8988T (cell line): ENCODE measurements around the gene KRTAP20-1.

Experiments used
- DNase-seq: peaks from one replicate; pipeline ENCODE4 v3.0.0; 2011

The KRTAP20-1 gene

DNA sequence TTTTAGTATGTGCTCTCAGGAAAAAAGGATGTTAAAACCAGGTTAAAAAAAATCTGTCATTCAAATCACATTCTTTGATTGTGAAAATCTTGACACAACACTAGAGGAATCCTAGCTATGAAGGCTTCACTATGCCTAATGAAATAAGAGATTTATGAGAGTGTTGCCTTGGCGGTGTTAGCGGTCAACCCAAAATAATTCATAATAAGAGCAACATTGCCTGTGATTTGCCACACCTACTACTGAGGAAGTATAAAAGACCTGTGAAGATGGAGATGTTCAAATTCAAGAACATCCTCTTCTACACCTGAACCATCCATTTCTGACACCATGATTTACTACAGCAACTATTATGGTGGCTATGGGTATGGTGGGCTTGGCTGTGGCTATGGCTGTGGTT is at the start of gene KRTAP20-1:
TSS of gene KRTAP20-1 (plus strand) at position 301 of the 400 bp plus-strand sequence. CDS start at position 331, 30 bp downstream.
- no peak for DNase-seq

DNA sequence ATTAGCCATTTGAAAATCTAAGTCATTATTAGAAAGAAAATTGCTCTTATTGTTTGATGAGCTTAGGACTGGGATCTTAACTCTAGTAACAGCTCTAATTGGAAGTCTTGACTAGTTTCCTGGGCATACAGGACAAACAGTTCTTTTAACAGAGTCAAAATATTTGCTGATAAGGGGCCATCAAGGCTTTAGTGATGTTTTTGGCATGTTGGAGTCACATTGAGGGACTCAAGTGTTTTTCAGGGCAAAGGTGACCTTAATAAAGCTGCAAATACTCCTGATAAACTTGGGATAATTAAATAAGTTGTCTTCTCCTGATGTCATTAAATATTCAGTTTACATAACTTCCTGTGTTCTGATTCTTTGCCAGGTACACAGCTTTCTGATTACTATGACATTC is 48.6 kb upstream of the KRTAP20-1 start:
- DNase-seq, result no peak

GRCh38 chr21:30577766-30578165 is 38.5 kb upstream of the KRTAP20-1 start:
- DNase-seq, result no peak

DNA sequence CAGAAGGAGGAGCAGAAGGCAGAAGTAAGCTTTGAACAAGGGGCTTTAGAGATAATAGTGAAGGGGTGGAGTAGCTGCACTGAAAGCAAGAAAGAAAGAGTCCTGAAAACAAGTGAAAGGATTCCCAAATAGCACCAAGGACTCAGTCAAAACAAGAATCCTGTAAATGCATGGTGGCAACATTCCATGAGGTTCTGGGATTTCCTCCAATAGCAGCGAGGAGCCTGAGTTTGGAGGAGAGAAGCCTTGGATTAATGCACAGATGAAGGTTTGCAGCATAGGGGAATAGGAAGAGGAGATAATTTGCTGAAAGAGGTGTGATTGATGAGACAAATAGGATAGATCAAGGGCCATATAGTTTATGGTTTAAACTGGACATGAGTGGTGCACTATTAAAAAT is 36.9 kb upstream of the KRTAP20-1 start:
- no peak for DNase-seq

GRCh38 chr21:30580132-30580531 is 36.1 kb upstream of the KRTAP20-1 start:
- no peak for DNase-seq

GRCh38 chr21:30582870-30583269 is 33.4 kb upstream of the KRTAP20-1 start:
- DNase-seq, result no peak

GRCh38 chr21:30590297-30590696 is 25.9 kb upstream of the KRTAP20-1 start, which contains the start of gene KRTAP22-2:
TSS of gene KRTAP22-2 (minus strand) at chr21:30590397.
- DNase-seq, result no peak

- DNase-seq, result no peak
Measured at GRCh38 chr21:30592140-30592539, 24.1 kb upstream of the KRTAP20-1 start, which contains the start of gene KRTAP6-3. TSS of gene KRTAP6-3 (plus strand) at chr21:30592440. CDS start at chr21:30592446, 6 bp downstream.

DNA sequence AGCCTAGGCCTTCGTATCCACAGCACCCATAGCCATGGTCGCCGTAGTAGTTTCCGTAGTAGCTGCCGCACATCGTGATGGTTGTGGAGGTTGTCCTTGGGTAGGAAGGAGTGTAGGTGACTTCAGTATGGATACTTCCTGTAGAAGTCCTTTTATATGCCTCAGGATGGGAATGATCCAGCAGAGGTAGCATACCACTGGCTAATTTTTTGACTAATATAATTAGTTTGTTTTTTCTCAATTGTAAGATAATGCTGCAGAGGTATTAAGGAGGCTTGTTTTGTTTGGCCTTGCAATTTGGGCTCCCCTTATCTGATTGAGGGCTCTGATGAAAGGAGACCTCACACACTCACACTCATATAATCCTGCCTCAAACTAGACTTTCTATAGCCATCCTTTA is 17.4 kb upstream of the KRTAP20-1 start, which contains the start of gene KRTAP6-2:
TSS of gene KRTAP6-2 (minus strand) at position 101 of the 400 bp plus-strand sequence. CDS start at position 73, 28 bp downstream.
- DNase-seq, result no peak

DNA sequence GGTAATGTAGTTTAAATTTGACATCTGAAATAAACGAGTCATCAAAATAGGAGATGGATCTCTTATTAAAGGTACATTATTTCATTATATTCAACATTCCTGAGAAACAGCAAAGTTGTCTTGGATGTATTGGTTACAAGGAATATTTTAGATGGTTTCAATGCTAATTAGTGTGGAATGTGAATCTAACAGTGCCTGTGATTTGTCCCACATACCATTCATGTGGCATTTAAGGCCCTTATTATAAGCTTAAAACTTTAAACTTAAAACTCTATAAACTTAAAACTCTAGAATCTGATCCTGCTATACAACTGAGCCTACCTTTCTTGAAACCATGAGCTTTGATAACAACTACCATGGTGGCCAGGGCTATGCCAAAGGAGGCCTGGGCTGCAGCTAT is 15.4 kb upstream of the KRTAP20-1 start, which contains the start of gene KRTAP22-1:
TSS of gene KRTAP22-1 (plus strand) at position 301 of the 400 bp plus-strand sequence.
- no peak for DNase-seq

DNA sequence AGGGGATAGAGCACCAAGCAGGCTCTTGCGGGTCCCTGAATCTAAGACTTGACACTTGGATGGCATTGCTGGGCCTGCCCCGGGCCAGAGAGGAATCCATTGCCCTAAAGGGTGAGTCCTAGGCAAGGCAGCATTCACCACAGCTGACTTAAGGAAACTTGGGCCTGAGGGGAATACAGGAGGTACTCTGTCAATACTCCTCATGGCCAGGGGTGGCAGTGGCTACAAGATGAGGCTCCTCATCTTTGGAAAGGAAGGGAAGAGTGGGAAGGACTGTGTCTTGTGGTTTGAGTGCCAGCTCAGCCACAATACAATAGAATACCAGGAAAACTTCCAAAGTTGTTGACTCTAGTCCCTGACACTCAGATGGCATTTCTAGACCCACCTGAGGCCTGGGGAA is 10.3 kb upstream of the KRTAP20-1 start:
- no peak for DNase-seq

GRCh38 chr21:30612132-30612531 is 4.1 kb upstream of the KRTAP20-1 start:
- no peak for DNase-seq

GRCh38 chr21:30613836-30614235 is 2.4 kb upstream of the KRTAP20-1 start, which contains the start of gene KRTAP6-1:
TSS of gene KRTAP6-1 (minus strand) at chr21:30613930. CDS start at chr21:30613904, 26 bp downstream.
- DNase-seq, result no peak

- no peak for DNase-seq
Measured at GRCh38 chr21:30615199-30615598, 1.0 kb upstream of the KRTAP20-1 start.

DNA sequence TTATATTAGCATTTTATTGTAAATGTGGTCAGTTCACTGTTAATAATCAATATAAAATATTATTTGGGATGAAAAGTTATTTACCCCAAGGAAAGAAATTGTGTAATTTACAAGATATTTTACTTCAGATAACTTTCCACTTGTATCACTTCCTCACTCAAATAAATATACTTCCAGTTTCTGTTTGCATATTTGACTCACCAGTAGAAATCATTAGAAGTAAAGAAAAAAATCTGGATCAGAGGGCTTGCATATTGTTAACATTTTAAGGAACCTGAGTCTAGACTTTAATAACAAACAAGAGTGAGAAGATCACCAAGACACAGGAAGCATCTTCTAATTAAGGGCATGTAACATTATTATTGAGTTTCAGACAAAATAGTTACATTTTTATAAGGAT is 3.9 kb downstream of the KRTAP20-1 start:
- DNase-seq, result no peak

DNA sequence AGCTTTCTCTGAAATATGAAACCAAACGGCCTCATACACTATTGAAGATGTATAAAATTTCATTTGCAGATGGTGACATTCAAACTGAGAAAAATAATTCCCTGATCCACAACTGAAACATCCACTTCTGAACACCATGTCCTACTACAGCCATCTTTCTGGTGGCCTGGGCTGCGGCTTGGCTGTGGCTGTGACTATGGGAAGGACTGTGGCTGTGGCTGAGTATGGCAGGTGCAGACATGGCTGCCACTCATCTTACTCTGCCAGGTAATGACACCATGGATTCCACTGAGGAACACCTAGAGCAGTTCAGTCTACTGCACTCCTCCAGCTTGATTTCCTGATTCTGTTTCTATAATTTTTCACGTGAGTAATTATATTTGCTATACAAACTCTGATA is 4.3 kb downstream of the KRTAP20-1 start, which contains the start of gene KRTAP20-4:
TSS of gene KRTAP20-4 (plus strand) at position 106 of the 400 bp plus-strand sequence.
- no peak for DNase-seq

DNA sequence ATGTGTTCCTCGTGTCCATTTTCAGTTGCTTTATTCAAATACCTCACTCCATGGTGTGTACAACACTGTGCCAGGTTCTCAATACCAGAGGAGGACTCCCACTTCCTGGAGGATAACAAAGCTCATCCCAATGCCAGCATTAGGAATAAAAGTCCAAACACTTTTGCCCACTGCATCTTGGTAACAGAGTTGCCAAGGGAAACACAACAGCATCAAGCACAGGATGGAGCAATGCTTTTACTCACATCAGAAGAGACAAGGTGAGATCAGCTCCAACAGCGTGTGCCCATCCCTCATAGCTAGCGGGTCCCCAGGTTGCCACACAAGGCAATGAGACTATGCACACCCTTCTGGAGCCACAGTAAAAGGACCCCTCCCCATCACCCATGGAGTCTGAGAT is 7.1 kb downstream of the KRTAP20-1 start:
- no peak for DNase-seq

DNA sequence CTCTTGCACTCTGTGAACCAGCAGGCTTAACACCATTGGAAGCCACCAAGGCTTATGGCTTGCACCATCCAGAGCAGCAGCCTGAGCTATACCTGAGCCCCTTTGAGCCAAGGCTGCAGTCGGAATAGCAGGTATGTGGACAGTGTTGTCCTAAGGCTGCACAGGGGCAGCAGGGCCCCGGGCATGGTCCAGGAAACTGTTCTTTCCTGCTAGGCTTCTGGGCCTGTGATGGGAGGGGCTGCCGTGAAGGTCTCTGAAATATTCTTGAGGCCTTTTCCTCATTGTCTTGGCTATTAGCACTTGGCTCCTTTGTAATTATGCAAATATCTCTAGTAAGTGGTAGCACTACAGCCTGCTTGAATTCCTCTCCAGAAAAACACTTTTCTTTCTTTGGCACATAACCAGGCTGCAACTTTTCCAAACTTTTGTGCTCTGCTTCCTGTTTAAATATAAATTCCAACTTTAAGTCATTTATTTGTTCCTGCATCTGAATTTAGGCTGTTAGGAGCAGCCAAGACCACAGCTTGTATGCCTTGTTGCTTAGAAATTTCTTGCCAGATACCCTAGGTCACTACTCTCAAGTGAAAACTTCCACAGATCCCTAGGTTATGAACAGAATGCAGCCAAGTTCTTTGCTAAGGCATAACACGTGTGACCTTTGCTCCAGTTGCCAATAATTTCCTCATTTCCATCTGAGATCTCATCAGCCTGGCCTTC is 9.4 kb downstream of the KRTAP20-1 start:
- DNase-seq, result no peak

DNA sequence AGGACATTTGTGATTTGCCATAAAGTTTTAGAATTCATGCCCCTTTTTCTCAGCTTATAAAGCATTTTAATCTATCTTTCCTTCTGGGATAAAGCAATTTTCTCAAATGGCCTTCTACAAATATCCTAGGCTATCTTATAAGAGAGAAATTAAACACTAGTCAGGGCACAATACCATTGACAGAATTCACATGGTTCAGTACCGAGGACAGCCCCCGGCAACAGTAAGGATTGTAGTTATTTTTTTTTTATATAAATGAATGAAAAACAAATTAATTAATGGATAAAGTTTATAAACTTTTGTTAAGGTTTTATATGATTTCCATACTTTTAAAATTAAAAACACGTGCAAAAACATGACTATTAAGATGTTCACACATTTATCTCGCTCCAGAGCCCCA is 11.9 kb downstream of the KRTAP20-1 start:
- no peak for DNase-seq

GRCh38 chr21:30629200-30629599 is 13.0 kb downstream of the KRTAP20-1 start:
- DNase-seq, result no peak

DNA sequence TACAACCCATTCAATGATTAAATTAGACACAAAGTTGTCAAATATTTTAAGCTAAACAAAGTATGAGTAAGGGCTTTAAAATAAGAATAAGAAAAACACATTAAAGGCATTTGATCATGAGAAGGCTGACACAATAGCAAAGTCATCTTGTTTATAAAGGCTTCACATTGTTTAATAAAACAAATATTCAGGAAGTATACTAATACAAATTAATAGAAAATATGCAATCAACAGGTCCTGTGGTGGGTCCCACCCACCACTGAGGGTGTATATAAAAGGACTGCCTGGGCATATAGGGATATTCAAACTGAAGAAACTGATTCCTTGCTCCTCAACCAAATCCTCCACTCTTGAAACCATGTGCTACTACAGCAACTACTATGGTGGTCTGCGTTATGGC is 18.7 kb downstream of the KRTAP20-1 start, which contains the start of gene KRTAP20-2:
TSS of gene KRTAP20-2 (plus strand) at position 301 of the 400 bp plus-strand sequence. CDS start at position 359, 58 bp downstream.
- no peak for DNase-seq

DNA sequence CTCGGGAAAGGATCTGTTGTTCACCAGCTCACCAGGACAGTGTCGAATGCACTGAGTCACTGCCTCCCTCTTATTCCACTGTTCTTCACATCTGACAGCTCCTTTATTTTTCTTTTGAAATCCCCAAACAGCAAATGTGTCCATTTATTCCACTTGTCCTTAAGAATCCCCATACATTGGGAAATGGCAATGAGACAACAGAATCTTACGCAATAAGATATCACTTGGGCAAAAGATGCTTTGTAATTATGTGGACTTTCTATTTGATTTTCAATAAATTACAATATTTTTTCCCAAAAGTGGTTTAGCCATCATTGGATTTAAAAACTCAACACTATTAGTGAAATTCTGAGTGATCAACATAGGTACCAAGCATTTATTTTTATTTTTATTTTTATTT is 22.5 kb downstream of the KRTAP20-1 start:
- DNase-seq, result no peak

DNA sequence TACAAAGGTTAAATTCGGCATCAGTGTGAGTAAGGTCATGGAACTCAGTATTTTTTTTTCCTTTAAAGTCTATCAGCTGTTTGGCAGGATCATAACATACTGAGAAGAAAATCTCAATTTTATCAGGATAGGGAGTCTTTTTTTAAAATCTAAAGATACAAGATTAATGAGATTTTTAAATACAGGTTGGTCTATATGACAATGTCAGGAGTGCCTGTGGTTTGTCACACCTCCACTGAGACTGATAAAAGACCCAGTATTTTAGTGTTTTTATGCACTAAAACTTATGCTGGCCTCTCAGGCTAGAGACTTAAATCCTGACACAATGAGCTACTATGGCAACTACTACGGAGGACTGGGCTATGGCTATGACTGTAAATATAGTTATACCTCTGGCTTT is 26.3 kb downstream of the KRTAP20-1 start, which contains the start of gene KRTAP20-3:
TSS of gene KRTAP20-3 (plus strand) at position 301 of the 400 bp plus-strand sequence.
- no peak for DNase-seq

- no peak for DNase-seq
Measured at GRCh38 chr21:30646904-30647414, 30.7 kb downstream of the KRTAP20-1 start.
